ENCODE data around the gene SMCO3. TPM values are rescaled to one million over a fixed set of nuclear protein-coding genes. Genes with fewer than 3 reads are reported as not detected.
A peak's percentile ranks its signal among the peaks of the same experiment; 100 is the strongest.

The SMCO3 gene
- polyA plus RNA-seq, 4 donors: 3.0 to 3.6 (median 3.3) TPM

DNA sequence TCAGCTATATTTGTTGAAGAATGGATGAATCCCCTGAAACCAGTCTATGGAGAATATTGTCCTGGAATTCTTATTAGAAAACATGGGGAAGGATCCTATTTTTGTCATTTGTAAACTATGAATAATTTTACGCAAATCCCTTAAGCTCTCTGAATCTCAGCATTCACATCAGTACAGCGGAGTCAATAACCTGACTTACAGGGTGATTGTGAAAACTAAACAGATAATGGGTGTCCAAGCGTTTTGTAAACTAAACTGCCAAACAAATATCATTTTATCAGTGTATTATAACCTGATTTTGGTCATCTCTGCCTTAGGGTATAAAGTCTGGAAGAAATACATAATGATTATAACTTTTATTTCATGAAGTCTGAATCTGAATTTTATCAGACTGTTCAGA, 19.4 kb upstream of the SMCO3 start:
- DNase-seq (ENCODE audit: low read depth in 4 of 4, low spot score in 3 of 4): no peak

GRCh38 chr12:14828892-14829291, 14.9 kb upstream of the SMCO3 start:
- DNase-seq (ENCODE audit: low read depth in 4 of 4, low spot score in 3 of 4): no peak

GRCh38 chr12:14827043-14827442, 13.1 kb upstream of the SMCO3 start:
- DNase-seq (ENCODE audit: low read depth in 4 of 4, low spot score in 3 of 4): no peak

GRCh38 chr12:14826491-14826890, 12.5 kb upstream of the SMCO3 start:
- DNase-seq (ENCODE audit: low read depth in 4 of 4, low spot score in 3 of 4): no peak

DNA sequence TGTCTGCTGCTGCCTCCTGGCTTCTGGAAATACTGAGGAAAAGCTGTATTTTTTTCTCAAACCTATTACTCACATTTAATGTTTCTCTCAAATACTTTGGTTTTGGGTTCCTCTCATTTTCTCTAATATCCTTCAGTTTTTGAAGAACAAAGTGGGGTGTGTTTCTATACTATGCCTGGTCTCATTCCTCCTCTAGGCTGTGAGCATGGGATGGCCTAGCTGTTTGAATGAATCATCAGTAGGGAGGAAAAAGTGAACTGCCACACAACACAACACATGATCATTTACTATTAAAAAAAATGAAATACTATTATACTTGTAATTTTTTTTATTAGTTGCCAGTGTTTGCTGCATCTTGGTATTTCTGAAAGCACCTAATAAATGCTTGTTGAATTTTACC, 11.3 kb upstream of the SMCO3 start:
- no peak for DNase-seq (ENCODE audit: low read depth in 4 of 4, low spot score in 3 of 4)

GRCh38 chr12:14824012-14824634, 10.1 kb upstream of the SMCO3 start:
- no peak for DNase-seq (ENCODE audit: low read depth in 4 of 4, low spot score in 3 of 4)

DNA sequence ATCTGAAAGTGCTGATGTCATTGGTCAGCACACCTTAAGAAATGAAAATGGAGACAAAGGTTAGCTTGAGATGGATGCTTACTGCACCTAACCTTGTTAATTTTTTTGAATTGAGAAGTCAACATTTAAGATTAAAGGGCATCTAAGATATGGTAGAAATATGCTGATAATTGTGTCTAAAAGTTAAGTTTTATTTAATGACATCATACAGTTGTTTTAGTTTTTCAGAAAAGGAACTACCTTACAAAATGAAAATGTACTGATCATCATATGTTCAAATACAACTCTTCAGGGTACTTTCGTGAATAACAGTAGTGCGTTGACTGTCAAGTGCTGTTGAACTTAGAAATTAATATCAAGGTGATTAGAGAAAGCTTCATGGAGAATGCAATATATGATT, 2.5 kb downstream of the SMCO3 start:
- DNase-seq (ENCODE audit: low read depth in 4 of 4, low spot score in 3 of 4): no peak

GRCh38 chr12:14810953-14811483, 3.0 kb downstream of the SMCO3 start:
- no peak for DNase-seq (ENCODE audit: low read depth in 4 of 4, low spot score in 3 of 4)

DNA sequence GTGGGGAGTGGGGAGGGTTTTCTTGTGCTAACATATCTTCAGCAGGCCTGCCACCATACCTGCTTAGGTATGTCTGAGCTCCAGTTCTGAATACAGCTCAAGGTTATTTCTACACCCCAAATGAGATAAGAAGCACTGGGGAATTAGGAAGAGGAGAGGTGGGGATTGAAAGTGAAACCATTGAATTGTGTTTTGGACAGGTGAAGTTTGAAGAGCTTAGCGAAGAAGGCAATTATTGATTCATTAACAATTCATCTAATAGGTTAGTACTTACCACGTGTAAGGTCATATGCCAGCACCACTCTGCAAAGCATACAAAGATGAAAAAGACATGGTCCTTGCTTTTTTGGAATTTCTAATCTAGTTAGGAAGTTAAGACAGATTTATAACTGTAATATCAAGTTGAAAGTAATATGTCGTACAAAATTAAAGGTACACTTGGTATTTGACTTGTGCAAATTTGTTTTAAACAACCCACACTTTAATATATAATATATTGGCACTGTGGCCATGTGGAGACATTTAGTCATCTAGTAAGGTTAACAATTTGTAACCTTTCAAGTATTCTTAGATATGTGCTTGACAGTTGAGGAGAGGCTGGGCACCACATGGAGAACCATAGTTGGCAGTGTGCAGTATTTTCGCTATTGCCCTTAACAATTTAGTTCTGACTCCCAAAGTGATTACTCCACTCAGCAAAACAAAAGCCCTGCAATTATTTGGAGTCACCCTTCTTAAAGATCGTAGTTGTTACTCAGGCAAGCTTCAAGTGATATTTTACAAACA, 3.6 kb downstream of the SMCO3 start:
- DNase-seq (ENCODE audit: low read depth in 4 of 4, low spot score in 3 of 4): no peak

DNA sequence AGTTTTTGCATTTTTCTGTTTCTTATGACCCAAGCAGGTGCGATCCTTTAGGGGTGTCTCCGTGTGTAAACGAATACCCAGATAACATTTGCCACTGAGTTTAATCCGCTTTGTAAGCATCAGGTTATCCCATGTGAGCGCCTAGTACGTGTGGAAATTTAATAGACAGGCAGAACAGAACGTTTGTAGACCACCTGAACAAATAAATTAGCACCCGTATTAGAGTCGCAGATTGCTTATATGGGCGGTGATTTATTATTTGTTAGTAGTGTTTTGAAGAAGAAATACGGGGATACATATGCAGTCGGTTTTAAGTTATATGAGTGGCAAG, 10.2 kb downstream of the SMCO3 start:
- DNase-seq (ENCODE audit: low read depth in 4 of 4, low spot score in 3 of 4): no peak

- peak; percentile 91 to 98 (median 96) for DNase-seq (ENCODE audit: low read depth in 4 of 4, low spot score in 3 of 4)
Observed at GRCh38 chr12:14803011-14803829, 10.8 kb downstream of the SMCO3 start, which contains the start of the genes C12orf60 and WBP11. Gene C12orf60, plus strand, starts transcription at chr12:14803670. Its CDS starts 19,266 bp downstream, at chr12:14822936. Gene WBP11, minus strand, starts transcription at chr12:14803478. Its CDS starts 2,095 bp downstream, at chr12:14801383.

DNA sequence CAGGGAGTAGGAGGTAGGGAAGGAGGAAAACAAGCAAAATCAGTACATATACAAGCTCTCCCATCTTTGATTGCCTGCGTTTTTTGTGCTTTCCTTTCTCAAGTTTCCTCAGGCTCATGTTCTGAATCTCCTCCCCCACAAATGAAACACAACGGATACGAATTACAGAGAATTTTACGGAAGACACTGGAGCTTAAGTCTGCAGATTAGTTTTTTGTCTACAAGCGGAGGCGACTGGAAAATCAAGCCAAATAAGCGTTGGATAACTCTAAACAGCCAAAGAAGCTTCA, 11.3 kb downstream of the SMCO3 start:
- peak in 3 of 4 donors; percentile 40 to 62 (median 59) for DNase-seq (ENCODE audit: low read depth in 4 of 4, low spot score in 3 of 4)

- DNase-seq (ENCODE audit: low read depth in 4 of 4, low spot score in 3 of 4): no peak
Observed at GRCh38 chr12:14802247-14802646, 11.7 kb downstream of the SMCO3 start.

DNA sequence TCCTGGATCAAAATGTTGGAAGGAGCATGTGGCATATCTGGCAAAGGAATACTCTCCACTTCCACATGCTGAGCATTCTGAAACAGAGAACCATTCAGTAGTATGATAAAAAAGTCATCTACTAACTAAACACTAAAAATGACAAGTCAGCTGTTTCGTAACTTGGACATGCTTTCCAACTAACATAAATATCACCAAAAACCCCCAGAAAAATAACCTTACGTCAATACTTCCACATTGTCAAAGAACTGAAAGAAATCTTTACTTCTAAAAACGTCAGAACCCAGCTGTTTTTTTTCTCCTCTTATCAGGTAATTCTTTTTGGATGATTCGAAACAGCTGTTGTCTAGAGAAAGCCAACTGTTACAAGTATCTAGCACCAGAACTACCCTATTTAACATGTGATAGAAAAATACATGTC, 18.9 kb downstream of the SMCO3 start:
- DNase-seq (ENCODE audit: low read depth in 4 of 4, low spot score in 3 of 4): no peak

DNA sequence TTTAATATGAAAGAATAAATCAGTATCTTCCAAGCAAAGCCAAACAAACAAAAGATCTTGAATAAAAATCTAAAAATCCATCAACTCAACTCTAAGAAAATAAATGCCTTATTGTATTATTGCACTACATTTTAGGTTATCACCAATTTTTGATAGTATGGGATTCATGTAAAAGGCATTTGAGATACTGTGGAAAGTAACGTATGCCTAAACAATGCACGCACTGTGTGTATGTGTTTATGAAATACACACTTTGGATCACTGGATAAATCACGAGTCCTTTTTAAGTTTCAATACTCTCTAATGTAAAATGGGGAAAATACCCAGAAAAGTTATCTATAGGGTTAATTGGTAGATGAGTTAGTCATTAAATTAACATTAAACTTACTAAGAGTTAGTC, 28.4 kb downstream of the SMCO3 start:
- DNase-seq (ENCODE audit: low read depth in 4 of 4, low spot score in 3 of 4): no peak

- no peak for DNase-seq (ENCODE audit: low read depth in 4 of 4, low spot score in 3 of 4)
Observed at GRCh38 chr12:14784471-14784870, 29.5 kb downstream of the SMCO3 start.

GRCh38 chr12:14782756-14783155, 31.2 kb downstream of the SMCO3 start:
- DNase-seq (ENCODE audit: low read depth in 4 of 4, low spot score in 3 of 4): no peak

GRCh38 chr12:14781563-14781962, 32.4 kb downstream of the SMCO3 start:
- no peak for DNase-seq (ENCODE audit: low read depth in 4 of 4, low spot score in 3 of 4)

DNA sequence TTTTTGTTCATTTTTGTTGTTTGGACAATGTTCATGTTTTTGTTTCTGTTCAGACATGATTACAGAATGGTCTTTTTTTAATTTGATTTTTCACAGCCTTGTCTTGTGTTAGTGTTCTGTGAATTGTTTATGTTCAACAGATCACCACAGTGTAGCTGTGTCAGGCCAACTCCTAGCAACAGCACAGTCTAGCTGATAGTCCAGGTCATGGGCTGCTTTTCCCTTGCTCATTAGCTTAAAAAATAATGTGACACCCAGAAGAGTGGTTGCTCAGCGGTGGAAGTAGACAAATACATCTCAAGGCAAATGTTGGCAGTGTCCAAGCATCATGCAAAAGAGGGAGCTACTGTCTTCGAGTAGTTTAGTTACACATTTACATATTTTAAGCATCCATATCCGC, 33.1 kb downstream of the SMCO3 start:
- DNase-seq (ENCODE audit: low read depth in 4 of 4, low spot score in 3 of 4): no peak

DNA sequence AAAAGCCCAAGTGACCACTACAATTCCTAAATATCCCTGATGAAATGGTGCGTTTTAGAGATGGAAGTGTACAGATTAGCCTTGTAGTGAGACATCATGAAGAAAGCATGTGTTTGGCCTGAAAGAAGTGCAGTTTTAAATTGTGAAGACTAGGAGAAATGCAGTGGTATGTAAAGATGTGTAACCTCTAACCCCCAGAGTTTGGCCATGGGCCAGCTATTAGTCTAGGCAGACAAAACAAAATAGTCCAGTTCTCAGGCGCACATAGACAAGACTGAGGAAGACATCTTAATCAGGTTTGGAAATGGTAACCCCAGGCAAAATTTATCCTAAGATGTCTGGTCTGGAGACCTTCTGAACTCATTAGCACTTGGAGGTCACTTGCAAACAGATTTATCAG, 34.1 kb downstream of the SMCO3 start:
- DNase-seq (ENCODE audit: low read depth in 4 of 4, low spot score in 3 of 4): no peak

DNA sequence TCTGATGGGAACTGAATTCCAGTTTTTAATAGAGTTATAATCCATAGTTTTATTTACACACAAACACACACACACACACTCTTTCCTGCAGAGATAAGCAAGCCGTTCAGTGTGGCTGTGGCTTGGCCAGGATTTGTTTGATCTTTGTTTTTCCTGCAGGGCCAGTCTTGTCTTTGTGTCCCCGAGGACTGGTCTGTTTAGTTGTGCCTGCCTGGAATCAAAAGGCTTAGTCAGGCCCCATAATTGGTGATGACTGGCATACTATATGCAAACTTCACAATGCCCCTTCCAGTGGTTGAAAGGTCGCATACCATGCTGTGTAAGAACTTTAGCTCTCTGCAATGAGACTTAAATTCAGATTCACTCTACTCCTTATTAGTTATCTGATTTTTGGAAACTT, 36.7 kb downstream of the SMCO3 start:
- no peak for DNase-seq (ENCODE audit: low read depth in 4 of 4, low spot score in 3 of 4)

Measured in right renal pelvis (tissue), 4 donors.